Measurements from ENCODE around the gene SOX5.

- TF ChIP-seq CTCF (IDR thresholded peaks at IDR 0.05) (no peak), POLR2A (IDR thresholded peaks at IDR 0.05) (no peak)
Measured at GRCh38 chr12:23666866-23667265, 282.6 kb downstream of the SOX5 start.

Measured in right lobe of liver (tissue), 4 donors.